Endothelial cell of umbilical vein (primary cell): ENCODE measurements around the gene ARHGEF7. TPM values are rescaled to one million over a fixed set of nuclear protein-coding genes. Genes with fewer than 3 reads are reported as not detected.

ENCODE experiments used
- BruUV-seq: library from RNA; stranded (reverse); fragments of 400-500 nt; replicated peaks from 2 replicates; lab custom pipeline; 2021; lab: Mats Ljungman, UMichigan
- CTCF ChIA-PET: fragments of 300-600, 350-600 bp; sonication (Branson Sonifier 250); formaldehyde crosslinking; loops from one replicate; lab custom pipeline; 2021; ENCODE audit warnings: antibody characterized with exemption, inconsistent platforms; lab: Charles Lee
- POLR2A ChIA-PET: fragments of 300-600, 350-600 bp; sonication (Branson Sonifier 250); formaldehyde crosslinking; loops from one replicate; lab custom pipeline; 2021; ENCODE audit warnings: antibody characterized with exemption, inconsistent platforms; lab: Charles Lee
- DNase-seq: peaks from one replicate; pipeline ENCODE4 v3.0.0-alpha.2; 2011; ENCODE audit warnings: low read depth, low spot score
- FAIRE-seq: peaks from 2 replicates; lab custom pipeline; 2011; peaks lifted over from hg19 to GRCh38; lab: Jason Lieb, UNC
- H2AFZ ChIP-seq: 2 replicates; pipeline ENCODE4 v1.6.0; 2012; ENCODE audit warnings: low read depth, low read length, control low read depth, inconsistent platforms
- H3K27ac ChIP-seq: 2 replicates; pipeline ENCODE4 v1.5.1; 2011; ENCODE audit warnings: low read depth, mild to moderate bottlenecking, control low read depth, low read length, moderate library complexity; ENCODE audit not compliant: insufficient read depth
- H3K27me3 ChIP-seq, 2 experiments: 2 replicates each; pipeline versions ENCODE4 v1.6.0 to v1.6.1; 2011; ENCODE audit warnings: low read length in 2 of 2, mixed read lengths in 1 of 2; ENCODE audit not compliant: control insufficient read depth in 2 of 2, insufficient read depth in 2 of 2
- H3K36me3 ChIP-seq, 2 experiments: 2 replicates in 1 of 2; 3 replicates in 1 of 2; pipeline ENCODE4 v1.5.1; 2011; ENCODE audit warnings: low read length in 2 of 2, mild to moderate bottlenecking in 1 of 2, moderate library complexity in 1 of 2; ENCODE audit not compliant: control insufficient read depth in 2 of 2, insufficient read depth in 2 of 2; ENCODE audit errors: extremely low read depth in 1 of 2
- H3K4me1 ChIP-seq: 3 replicates; pipeline ENCODE4 v1.5.1; 2011; ENCODE audit warnings: mild to moderate bottlenecking, low read length; ENCODE audit not compliant: control insufficient read depth, insufficient read depth; ENCODE audit errors: extremely low read depth
- H3K4me2 ChIP-seq: 2 replicates; pipeline ENCODE4 v1.6.1; 2011; ENCODE audit warnings: low read length, control low read depth, mixed read lengths; ENCODE audit not compliant: insufficient read depth
- H3K4me3 ChIP-seq, 3 experiments: fragments of 200-600 bp in 1 of 3; sonication (generic), shearing (Covaris generic) in 1 of 3; replicated peaks in 1 of 3; 2 replicates each; pipeline ENCODE4 v1.5.1; 2011 to 2016; ENCODE audit warnings: control low read depth in 3 of 3, low read length in 3 of 3, mild to moderate bottlenecking in 2 of 3, inconsistent platforms in 1 of 3, low read depth in 1 of 3, moderate library complexity in 1 of 3; ENCODE audit not compliant: insufficient read depth in 1 of 3
- H3K79me2 ChIP-seq: 2 replicates; pipeline ENCODE4 v1.6.0; 2012; ENCODE audit warnings: low read length, inconsistent platforms; ENCODE audit not compliant: control insufficient read depth, insufficient read depth
- H3K9ac ChIP-seq: replicated peaks from 2 replicates; pipeline ENCODE3; 2011; ENCODE audit warnings: low read length, control low read depth; ENCODE audit not compliant: insufficient read depth; ENCODE audit errors: extremely low read depth
- H3K9me1 ChIP-seq: replicated peaks from 3 replicates; pipeline ENCODE4 v1.6.0; 2011; ENCODE audit warnings: mild to moderate bottlenecking, low read length; ENCODE audit not compliant: control insufficient read depth, insufficient read depth; ENCODE audit errors: extremely low read depth
- H3K9me3 ChIP-seq: replicated peaks from 2 replicates; pipeline ENCODE4 v1.5.1; 2012; ENCODE audit warnings: low read length, inconsistent platforms; ENCODE audit not compliant: control insufficient read depth, insufficient read depth
- H4K20me1 ChIP-seq: replicated peaks from 2 replicates; pipeline ENCODE3; 2011; ENCODE audit warnings: mild to moderate bottlenecking, low read length; ENCODE audit not compliant: control insufficient read depth, insufficient read depth; ENCODE audit errors: extremely low read depth
- EZH2 ChIP-seq: IDR thresholded peaks from 2 replicates; pipeline ENCODE4 v1.6.1; 2012; ENCODE audit warnings: borderline replicate concordance, low read depth, mild to moderate bottlenecking, moderate library complexity, low read length, inconsistent platforms; ENCODE audit not compliant: severe bottlenecking
- MYC ChIP-seq: IDR thresholded peaks from one replicate; pipeline ENCODE4 v1.6.1; 2011; ENCODE audit warnings: mild to moderate bottlenecking, low read depth, low read length
- dilution Hi-C: fragments of 300-500 bp; cut with MboI; formaldehyde crosslinking; loops from one replicate; pipeline ENCODE4 v1.15.0; 2019; ENCODE audit warnings: low sequenced_read_pairs; ENCODE audit not compliant: extremely low pct_ligation_motif_present
- intact Hi-C: fragments of 100-400 bp; cut with micrococcal nuclease; formaldehyde crosslinking; loops from one replicate; pipeline ENCODE4 v1.10.0; 2022
- polyA plus RNA-seq, 4 experiments: library from polyadenylated mRNA; depleted of rRNA in 3 of 4; stranded (reverse) in 3 of 4; unstranded in 1 of 4; fragments of >200 nt; gene quantifications; 2 replicates each; pipeline versions ENCODE4 v1.2.1 to v1.2.3, GENCODE V29; 2011 to 2012; ENCODE audit warnings: missing spikeins in 1 of 4
- total RNA-seq: library from RNA; stranded (reverse); gene quantifications from 2 replicates; pipeline ENCODE4 v1.2.3, GENCODE V29; 2021
- TF ChIP-seq, protein P1 (sequence below), 2 donors: IDR thresholded peaks; 1 replicate in 1 of 2; 2 replicates in 1 of 2; pipeline ENCODE4 v1.5.1; 2011; ENCODE audit warnings: low read length in 2 of 2, mild to moderate bottlenecking in 2 of 2, moderate library complexity in 2 of 2, control low read depth in 1 of 2, inconsistent platforms in 1 of 2, low read depth in 1 of 2; ENCODE audit not compliant: insufficient read depth in 1 of 2; ENCODE audit errors: extremely low read depth in 1 of 2

Gene ARHGEF7
- total and polyA plus RNA-seq, 2 donors (not counting 3 experiments of a cell fraction or from before 2014, with no cell fraction given): 94.9 to 155 TPM

- TF ChIP-seq, protein P1, sequence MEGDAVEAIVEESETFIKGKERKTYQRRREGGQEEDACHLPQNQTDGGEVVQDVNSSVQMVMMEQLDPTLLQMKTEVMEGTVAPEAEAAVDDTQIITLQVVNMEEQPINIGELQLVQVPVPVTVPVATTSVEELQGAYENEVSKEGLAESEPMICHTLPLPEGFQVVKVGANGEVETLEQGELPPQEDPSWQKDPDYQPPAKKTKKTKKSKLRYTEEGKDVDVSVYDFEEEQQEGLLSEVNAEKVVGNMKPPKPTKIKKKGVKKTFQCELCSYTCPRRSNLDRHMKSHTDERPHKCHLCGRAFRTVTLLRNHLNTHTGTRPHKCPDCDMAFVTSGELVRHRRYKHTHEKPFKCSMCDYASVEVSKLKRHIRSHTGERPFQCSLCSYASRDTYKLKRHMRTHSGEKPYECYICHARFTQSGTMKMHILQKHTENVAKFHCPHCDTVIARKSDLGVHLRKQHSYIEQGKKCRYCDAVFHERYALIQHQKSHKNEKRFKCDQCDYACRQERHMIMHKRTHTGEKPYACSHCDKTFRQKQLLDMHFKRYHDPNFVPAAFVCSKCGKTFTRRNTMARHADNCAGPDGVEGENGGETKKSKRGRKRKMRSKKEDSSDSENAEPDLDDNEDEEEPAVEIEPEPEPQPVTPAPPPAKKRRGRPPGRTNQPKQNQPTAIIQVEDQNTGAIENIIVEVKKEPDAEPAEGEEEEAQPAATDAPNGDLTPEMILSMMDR (IDR thresholded peaks at IDR 0.05; ENCODE audit: extremely low read depth in 1 of 2, insufficient read depth in 1 of 2, low read depth in 1 of 2, low read length in 2 of 2): no peak
- dilution Hi-C loops (no loop called here), intact Hi-C loops (no loop called here)
- no TSS peak for BruUV-seq
- ChIA-PET CTCF (no interaction called here), POLR2A (no interaction called here)
- H3K4me1 ChIP-seq: no peaks in the 10 kb centered on the region
- no peak overlapping the region for H2AFZ ChIP-seq
- no peak overlapping the region for H3K27ac ChIP-seq
- H3K9me1 ChIP-seq: no peaks in the 10 kb centered on the region
- no peaks in the 10 kb centered on the region for H3K79me2 ChIP-seq
- no peak overlapping the region for H3K4me2 ChIP-seq
- no peak overlapping the region for H3K4me3 ChIP-seq
- H3K9ac ChIP-seq: no peak overlapping the region
- no peak for DNase-seq
- no peaks in the 10 kb centered on the region for H3K27me3 ChIP-seq
- H3K36me3 ChIP-seq: peaks cover 33 to 47% of the 10 kb centered on the region in 2 experiments
- FAIRE-seq: no peak
- H4K20me1 ChIP-seq: no peaks in the 10 kb centered on the region
- no peaks in the 10 kb centered on the region for H3K9me3 ChIP-seq
These were observed 188.4 kb downstream of the ARHGEF7 start for GRCh38 chr13:111303559-111303958.

DNA sequence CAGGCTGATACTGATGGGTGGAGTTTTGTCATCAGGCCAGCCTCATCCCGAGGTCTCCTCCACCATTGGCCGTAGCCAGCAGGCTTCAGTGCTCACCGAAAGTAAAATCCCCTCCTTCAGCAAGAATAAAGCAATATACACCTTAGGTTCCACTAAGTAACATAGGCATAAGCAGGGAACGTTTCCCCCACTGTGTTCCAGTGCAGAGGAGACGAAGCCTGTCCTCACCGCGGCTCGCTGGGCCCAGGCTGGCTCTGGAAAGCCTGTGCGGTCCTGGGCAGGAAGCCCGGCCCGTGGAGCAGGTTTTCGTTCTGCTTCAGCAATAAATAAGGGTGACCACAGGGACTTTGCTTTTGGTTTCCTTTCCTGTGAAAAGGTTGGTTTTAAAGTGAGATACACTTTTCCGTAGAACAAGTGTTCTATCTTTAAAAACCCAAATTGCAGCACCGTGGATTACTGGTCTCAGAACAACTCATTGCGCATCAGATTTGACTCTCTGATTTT lies 189.0 kb downstream of the ARHGEF7 start:
- ChIA-PET CTCF (no interaction called here), POLR2A (no interaction called here)
- Histone ChIP-seq H3K27me3 (no peaks in the 10 kb centered on the region), H2AFZ (no peak overlapping the region), H3K9ac (no peak overlapping the region), H3K36me3 (peaks cover 30 to 46% of the 10 kb centered on the region in 2 experiments), H3K4me3 (no peak overlapping the region), H3K4me2 (no peak overlapping the region), H3K79me2 (no peaks in the 10 kb centered on the region), H3K27ac (no peak overlapping the region), H3K9me1 (no peaks in the 10 kb centered on the region), H4K20me1 (no peaks in the 10 kb centered on the region), H3K9me3 (no peaks in the 10 kb centered on the region), H3K4me1 (no peaks in the 10 kb centered on the region)
- no TSS peak for BruUV-seq
- dilution Hi-C loops: no loop called here
- intact Hi-C loops: no loop called here
- no peak for DNase-seq
- FAIRE-seq: no peak
- TF ChIP-seq EZH2: no peak
- no peak for TF ChIP-seq MYC
